Epithelial cell of alveolus of lung (primary cell): ENCODE results near the gene GGT5. TPM values are rescaled to one million over a fixed set of nuclear protein-coding genes. Genes with fewer than 3 reads are reported as not detected.

Experiments
- total RNA-seq: library from RNA; depleted of rRNA; stranded (reverse); fragments of >200 nt; gene quantifications from 2 replicates; pipeline ENCODE4 v1.2.1, GENCODE V29; 2015

The GGT5 gene
- total RNA-seq: 17.7 and 32.3 TPM in 2 replicates

GRCh38 chr22:24245030-24245431 lies at the start of gene GGT5:
GGT5 (minus strand) TSS chr22:24245082; CDS start chr22:24244725, 357 bp downstream.

GRCh38 chr22:24270556-24271385 lies 25.9 kb upstream of the GGT5 start, which contains the start of gene SPECC1L:
SPECC1L (plus strand) TSS chr22:24270831; CDS start chr22:24302232, 31,401 bp downstream.

GRCh38 chr22:24181088-24181995 lies 63.5 kb downstream of the GGT5 start, which contains the start of gene SUSD2:
SUSD2 (plus strand) TSS chr22:24181487; CDS start chr22:24181520, 33 bp downstream.

Other genes with a start within 250 kb of the GGT5 start
- not detected in 2 replicates for gene GSTT4, start 239.6 kb downstream of the GGT5 start, total RNA-seq
- 25.2 and 37.4 TPM in 2 replicates for gene CABIN1, start 233.8 kb downstream of the GGT5 start, total RNA-seq
- gene SUSD2, start 63.6 kb downstream of the GGT5 start, total RNA-seq: 8.9 and 9.1 TPM in 2 replicates
- 22.2 and 33.1 TPM in 2 replicates for gene SPECC1L, start 25.7 kb upstream of the GGT5 start, total RNA-seq
- 0.26 and 7.0 TPM in 2 replicates for gene ADORA2A, start 182.5 kb upstream of the GGT5 start, total RNA-seq